HG02938 (cell line): ENCODE measurements around the gene ZNF608.

Experiments used
- ATAC-seq: cut with Tn5 transposase; IDR thresholded peaks from one replicate; pipeline ENCODE4 v1.9.1; 2021; ENCODE audit warnings: mild to moderate bottlenecking, moderate library complexity; ENCODE audit not compliant: unreplicated experiment

The ZNF608 gene

DNA sequence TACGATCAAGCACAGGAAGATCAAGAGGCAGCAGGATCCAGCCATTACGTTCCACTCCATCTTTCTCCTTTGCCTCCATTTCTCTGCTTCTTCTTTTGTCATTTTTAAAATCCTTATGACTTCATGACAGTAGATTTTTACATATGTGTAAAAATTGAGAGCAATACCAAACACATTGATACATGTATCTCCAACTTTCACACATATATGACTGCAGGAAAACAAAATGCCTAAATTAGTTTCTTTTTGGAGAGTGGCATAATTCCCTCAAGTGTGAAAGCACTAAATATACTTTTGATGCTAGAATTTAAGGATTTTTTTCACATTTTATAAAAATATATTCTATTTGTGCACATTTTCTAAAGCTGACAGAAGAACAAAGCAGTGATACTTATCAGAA lies 8.6 kb upstream of the ZNF608 start:
- ATAC-seq, result no peak

DNA sequence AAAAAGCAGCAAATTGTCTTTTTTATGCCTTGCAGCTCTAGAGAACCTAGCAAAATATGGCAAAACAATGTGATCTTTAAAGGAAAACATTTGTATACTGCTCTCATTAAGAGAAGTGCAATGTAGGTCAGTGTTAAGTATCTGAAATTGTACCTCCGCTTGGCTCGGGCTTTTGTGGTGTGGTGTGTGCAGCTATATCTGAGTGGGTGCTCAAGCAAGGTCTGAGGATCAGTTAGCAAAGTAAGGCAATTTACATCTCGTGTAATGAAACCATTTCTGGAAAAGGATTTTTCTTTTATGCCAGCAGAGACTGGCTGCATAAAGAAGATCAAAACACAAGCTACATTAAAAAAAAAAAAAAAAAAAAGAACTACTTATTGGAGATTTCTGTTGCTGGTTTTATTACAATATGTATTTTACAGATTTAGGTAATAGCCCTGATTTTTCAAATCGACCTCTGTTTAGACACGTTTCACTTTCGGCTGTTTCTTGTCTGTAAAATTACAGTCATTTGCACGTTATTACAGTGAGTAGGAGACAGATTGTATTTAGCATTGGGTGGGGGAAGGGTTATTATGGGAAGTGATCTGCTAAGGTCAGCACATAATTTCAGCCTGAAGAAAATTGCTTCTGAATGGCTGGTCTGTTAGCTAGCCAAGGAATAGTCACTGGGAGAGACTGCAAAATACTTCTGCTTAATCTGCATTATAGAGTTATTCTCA lies 7.9 kb upstream of the ZNF608 start:
- no peak for ATAC-seq

DNA sequence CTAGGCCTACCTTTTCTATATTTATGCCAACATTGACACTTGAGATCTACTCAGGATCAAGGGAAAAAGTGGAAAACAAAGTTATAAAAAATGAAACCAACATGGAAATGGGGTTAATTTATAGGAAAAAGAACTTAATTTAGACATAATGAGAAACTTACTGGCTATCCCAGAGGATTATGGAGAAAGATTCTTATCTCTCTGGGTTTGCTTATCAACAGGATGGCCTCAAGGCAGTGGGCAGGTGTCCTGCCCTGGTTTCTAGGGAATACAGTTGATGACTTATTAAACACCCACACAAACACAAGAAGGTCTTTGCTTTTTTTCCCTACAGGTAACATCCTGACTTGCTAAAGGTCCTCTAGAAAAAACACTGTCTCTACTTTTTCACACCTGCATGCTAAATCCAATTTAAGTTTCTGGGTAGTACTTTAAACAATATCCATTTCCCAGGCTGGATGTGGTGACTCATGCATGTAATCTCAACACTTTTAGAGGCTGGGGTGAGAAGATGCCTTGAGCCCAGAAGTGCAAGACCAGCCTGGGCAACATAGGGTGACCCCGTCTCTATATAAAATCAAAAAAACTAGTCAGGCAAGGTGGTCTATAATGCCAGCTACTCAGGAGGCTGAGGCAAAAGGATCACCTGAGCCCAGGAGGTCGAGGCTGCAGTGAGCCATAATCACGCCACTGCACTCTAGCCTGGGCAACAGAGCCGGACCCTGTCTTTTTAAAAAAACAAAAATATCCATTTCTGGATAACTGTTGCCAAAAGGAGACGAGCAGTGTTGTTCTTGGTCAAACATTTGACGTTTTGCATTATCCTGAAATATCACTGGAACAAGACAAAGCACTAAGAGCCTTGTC lies 6.6 kb upstream of the ZNF608 start:
- no peak for ATAC-seq

DNA sequence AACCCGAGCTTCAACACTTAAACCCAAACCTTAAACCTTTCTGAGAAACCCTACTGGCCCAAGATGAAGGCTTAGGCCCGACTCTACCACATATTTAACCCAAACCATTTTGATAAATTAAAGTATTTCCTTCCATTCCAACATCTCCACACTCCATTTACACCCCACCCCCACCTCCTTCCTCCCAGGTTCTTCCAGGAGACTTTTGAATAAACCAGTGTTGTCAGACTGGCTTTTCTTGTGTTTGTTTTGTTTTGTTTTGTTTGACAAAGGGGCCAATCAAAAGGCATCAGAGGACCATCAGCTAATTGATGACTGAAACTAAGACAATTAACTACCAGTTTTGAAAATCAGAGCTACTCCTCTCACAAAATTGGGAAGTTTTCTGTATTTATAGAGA lies 4.6 kb upstream of the ZNF608 start:
- ATAC-seq, result no peak

DNA sequence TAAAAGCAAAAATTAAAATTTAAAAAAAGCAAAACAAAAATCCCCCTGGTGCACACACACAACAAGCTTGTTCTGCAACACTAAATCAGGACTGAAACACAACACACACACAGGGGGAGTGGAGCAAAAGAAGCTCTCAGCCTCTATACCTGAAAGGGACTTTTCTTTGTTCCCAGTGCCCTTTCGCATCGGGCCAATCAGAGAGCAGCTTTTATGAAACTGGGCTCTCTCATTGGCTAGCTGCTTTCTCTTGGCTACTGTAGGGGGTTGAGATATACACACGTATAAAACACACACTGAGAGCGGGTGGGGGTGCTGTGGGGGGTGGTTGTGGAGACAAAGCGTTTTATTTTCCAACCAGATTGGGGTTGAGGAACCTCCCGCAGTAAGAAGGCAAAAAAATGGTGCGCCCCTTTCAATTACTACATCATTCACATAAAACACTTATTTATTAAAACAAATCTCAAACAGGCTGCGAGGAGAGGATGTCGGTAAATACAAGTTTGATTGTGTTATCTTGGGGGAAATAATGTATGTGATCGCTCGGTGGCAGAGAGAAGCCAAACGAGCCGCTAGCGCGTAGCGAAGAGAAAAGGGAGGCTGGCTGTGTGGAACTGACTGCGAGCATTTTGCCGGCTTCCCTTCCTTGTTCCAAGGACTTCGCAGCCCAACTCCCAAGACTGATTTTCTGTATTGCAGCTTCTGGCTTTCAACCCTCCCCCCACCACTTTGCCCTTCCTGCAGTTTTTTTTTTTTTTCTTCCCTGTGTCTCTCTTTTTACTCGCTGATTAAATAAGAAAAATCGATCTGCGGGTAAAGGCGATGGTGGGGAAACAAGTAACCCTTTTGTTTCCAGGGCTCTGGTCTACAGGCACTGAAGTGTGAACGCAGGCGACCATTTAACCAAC lies 2.5 kb upstream of the ZNF608 start:
- ATAC-seq, result peak; percentile 78

DNA sequence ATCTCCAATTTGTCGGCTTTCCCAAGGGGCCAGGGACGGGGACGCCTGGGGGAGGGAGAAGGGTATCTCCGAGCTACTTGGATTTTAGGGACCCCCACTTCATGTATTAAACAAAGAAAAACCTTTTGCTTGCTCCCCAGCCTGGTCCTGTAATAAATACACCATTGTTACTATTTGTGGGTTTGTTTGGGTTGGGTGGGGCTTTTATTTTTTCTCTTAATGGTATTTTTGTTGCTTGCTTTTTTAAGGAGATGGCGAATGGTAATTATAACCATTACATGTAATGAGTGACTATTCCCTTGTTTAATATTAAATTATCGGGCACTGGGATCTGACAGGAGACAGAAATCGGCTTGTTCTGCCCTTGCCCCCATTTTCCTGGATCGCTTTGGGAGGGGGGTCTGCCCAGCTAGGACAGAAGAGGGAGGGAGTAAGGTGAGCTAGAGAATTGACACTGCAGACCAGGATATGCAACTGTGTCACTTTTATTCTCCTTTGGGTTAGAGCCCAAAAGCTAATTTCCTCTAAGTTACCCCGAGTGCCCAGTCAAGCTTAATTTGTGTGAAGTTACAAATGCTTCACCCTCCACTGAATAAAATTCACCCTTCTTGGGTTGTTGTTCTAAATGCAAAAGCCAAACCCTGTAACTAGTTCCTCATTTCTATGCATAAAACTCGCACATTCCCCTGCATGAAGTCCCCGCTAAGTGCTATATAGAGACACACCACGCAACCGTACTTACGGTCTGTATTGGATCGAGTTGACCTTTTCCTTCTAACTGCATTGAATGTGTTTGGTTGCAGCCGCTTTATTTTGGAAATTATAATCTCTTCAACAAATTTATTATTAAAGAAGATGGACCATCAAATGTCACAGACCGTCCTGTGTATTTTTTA lies 1.6 kb upstream of the ZNF608 start:
- peak; percentile 54 for ATAC-seq

DNA sequence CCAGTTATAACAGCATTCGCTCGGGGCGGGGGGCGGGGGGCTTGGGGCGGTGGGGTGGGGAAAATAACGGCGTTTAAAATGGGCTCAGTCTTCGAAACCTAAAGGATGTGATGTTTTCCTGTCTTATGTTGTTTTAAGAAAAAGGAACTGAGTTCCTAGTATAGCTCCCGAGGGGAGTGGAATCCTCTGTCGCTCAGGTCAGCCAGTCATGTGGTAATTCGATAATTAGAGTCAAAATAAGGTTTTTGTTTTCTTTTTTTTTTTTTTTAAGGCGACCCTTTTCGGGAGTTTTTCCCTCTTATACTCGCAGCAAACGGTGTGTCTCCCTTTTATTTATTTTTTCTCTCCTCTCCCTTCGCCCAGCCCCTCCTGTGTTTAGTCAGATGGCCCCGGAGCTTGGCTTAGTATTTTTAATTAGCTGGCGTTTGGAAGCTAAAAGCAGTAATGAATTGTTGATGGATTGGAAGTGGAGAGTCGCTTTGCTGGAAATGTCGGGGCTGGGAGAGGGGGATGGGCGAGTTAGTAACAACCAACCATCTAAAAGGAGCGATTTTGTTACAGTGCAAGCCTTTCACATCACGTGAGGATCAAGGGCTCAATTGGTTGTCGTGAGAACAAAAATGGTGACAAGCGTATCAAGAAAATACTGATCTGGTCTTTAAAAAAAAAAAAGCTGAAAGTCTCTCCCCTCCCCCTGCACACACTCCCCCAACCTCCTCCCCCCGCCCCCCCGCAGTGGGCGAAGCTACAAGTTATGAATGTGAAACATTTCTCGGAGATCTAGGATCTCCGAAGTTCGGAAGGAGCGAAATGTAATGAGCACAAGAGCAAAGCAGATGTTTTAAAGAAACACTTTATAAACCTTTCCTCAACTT lies 714 bp upstream of the ZNF608 start:
- no peak for ATAC-seq

DNA sequence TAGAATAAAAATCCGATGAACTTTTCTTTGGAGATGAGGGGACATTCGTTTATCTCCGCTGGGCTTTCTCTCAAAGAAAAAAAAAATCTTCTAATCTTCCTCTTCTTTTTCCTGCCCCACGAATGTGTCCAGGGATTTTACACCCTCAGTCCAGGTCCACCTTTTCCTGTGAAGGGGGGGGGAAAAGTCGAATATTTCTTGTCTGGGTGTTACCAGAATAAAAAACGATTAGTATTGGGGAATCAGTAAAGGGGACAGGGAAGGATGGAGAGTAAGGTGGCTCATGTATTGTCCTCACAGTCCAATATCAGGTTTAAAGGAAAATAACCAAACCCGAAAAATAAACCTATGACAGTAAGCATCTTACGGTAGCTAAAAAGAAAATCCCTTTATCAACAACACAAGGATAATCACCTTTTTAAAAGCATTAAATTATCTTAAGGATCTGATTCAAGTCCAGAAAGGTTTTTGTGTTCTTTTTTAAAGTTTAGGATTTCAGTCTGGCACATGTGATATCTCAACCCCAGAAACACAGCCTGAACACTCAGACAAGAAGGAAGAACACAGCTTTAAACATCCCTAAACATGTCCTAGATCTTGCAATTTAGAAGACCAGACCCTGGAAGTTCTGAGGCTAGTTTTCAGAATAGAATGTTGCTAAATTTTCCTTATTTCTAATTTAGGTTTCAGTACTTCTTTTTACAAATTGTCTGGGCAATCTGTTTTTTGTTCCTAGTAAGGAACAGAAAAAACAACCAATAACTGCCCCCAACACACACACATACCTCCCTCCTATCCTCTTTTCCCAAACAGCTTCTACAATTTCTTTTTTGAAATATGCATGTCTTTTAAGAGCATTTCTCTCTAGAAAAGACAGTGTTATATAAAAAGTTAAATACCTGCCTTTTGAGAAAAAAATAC lies 1.2 kb downstream of the ZNF608 start:
- ATAC-seq, result no peak

DNA sequence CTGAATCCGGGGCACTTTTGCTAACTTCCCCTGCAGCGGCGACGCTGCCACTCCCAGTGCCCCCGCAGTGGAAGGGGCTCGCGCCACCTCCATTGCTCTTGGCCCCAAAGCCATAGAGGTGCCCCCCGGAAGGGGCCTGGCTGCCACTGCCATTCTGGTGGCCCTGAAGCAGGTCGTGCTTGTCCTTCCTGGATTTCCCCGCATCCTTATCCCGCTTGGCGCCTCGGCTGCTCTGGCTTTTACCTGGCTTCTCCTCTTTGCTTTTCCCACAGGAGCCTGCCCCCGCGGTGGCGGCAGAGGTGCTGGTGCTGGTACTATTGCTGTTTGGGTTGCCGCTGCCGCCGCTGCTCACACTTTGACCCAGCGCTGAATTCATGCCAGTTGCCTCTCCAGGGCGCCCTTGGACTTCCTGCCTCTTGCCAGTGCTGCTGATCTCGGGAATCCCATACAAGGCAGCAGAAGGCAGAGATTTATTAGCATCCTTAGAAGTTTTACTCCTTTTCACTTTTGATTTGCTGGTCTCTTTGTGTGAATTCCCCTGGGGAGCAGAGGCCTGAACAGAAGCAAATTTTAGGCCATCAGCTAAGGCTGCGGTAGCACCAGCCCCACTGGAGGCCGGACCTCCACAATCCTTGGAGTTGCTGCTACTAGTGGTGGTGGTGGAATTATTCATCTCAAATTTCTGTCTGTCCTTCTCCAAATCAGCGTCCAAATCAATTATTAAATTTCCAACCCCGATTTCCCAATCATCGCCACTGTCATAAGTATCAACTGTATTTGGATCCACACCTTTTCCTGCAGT lies 2.1 kb downstream of the ZNF608 start:
- ATAC-seq, result no peak

DNA sequence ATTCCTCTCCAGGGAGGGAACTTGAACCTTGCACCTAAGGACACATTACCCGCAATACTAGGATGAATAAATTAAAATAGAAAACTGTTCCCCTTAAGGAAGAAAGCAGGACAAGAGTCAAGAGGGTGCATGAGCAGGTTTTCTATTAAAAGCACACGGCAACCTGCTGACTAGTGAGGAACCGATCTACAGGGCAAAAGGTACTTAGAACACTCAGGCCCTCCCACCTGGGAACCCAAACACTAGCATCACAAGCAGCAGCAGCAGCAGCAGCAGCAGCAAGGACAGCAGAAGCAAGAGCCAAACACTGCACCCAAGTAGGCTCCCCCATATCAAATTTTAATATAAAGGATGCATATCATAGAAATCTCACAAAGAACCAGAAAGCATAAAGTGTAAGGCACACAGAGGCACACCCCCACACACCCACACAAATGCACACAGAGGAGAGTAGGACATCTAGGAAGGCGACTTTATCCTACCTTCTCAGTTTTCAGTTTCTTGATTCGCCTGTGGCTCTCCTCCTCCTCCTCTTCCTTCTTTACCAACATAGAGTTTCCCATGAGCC lies 2.8 kb downstream of the ZNF608 start:
- no peak for ATAC-seq

DNA sequence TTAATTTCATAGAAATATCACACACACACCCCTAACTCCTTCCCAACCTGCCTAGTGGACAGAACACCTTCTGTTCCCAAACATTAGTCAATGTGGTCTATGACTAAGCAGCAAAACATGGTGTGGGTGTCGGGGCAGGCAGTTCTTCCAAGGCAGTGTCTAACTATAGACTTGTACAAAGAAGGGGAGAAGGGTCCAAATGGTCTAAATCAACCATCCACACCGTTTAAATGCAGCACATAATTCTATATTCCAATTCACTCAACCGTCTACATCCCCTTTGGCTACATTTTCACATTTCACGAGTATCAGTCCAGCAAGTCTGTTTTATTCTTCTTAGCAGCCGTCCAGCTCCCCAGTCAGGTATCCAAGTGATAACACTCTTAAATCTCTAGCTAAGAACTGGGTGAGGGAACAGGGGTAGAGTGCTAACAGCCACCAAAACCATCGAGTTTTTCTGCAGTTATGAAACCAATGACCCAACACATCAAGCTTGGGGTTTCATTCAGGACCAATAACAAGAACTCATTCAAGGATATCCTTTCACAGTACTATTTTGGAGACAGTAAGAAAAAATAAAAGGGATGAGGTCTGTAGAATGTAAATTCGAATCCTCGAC lies 3.3 kb downstream of the ZNF608 start:
- ATAC-seq, result no peak

DNA sequence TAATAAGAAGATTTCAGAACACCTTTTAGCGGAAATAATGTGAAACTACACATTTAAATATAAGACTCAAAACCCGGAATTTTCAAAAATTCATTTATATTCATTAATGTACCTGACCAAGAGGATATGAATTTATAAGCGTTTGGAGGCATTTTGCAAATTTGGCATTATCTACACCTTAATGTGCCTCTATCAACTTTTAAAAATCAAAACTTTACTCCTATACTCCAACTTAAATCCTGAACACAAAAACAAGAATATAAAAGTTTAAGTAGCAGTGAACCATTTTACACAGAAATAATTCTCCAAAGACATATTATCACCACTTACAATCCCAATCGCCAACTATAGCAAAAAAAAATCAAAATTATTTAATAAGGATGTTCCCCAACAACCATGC lies 3.9 kb downstream of the ZNF608 start:
- ATAC-seq, result no peak

DNA sequence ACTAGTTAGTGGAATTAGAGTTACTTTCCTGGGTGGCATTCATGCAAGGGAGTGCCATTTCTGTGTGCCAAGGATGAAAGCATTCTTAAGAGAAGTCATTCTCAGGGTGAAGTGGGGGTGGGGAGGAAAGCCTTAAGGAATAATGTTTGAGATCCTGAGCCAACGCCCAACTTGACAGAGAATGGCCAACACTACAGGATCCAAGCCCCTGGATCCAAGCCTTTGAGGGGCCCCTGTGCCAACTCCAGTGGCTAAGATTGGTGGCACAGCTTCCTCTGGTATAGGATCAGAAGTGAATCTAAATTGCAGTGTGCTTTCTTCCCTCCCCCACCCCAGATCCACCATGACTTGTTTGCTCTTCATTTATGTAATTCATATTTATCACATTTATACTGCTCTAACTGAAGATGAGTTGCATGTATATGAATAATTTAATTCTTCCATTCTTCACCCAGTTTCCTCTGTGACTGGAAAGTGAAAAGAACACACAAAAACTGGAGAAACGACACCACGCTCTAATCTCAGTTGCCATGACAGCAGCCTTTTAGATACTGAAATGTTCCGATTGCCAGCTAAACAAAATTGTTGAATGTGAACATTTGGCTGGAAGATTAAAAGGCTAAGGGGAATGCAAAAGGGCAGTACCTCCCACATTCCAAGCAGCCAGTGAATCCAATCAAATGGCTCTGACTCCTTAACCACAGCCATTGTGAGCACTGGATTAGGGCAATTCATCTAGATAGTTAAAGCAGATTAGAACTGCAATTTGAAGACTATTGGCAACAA lies 4.5 kb downstream of the ZNF608 start:
- ATAC-seq, result no peak

DNA sequence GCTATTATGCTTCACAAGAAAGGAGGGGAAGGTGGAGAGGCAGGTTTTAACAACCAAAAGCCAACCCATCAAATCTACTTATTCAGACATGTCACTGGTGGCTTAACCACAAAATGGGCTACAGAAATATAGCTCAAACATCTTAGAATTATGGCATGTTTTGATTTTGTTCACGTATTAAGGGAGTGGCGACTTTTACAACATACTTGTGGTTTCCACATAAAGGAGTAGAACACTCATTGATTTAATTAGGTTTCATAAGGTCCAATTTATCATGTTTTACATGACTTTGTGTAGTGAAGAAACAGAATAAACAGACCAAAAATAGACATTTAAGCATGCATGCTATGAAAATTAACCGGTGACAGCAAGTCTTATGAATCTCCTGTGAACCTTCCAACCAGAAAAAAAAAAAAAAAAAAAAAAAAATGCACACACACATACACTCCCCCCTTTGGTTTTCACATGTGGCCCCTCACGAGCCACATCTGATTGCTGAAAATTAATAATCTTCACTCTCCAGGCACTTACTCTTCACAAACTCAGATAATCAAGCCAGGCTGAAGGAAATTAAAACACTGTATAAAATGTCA lies 5.4 kb downstream of the ZNF608 start:
- ATAC-seq, result no peak

DNA sequence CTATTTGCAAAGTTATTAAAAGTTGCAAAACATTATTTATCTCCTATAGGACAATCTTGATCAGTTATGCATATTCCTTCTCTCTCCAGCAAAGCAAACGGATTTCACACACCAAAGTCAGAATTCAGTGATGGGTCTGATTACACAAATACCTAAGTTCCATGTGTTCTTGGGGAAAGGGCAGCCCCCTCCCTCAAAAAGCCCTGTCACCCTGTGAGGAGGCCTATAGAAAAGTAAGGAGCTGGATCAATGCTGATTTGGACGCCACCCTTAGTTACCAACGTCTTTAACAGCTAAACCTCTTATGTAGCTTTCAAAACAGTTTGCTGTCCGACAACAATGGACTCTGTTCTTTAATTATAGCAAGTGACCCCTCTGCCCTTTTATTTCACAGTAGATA lies 6.4 kb downstream of the ZNF608 start:
- ATAC-seq, result no peak

DNA sequence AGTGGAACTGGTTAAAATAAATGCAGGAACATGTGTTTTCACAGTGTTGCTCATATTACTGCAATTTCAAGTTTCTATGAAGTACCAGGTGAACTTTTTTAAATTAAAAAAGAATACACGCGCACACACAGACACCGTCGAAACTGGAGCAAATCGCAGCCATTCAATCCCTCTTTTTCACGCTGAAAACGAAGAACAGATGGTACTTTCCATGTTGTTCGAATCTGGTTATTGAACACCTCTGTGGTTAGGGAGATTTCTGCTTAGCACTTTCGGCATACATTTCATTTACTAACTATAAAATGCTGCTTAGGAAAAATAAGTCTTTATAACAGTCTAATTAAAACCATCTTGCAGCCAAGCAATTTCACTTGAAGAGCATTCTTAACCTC lies 6.8 kb downstream of the ZNF608 start:
- ATAC-seq, result no peak
